HUDEP-2 (cell line): ENCODE results near the gene OSBPL8.
"Not testable (repeated sequence)": the region's sequence is repeated elsewhere in the genome, so short reads cannot be mapped to it uniquely, and the experiment has no call there.

ENCODE experiments used
- DNase-seq, 76 experiments: peaks; one replicate each; lab custom pipeline; 2025; ENCODE audit not compliant: unreplicated experiment in 76 of 76; lab: John Stamatoyannopoulos, UW

The OSBPL8 gene

GRCh38 chr12:76422543-76423438, 136.8 kb downstream of the OSBPL8 start:
- DNase-seq = no peak

- no peak for DNase-seq
These were observed 137.4 kb downstream of the OSBPL8 start for GRCh38 chr12:76422154-76422542.

- DNase-seq = no peak
These were observed 138.5 kb downstream of the OSBPL8 start for GRCh38 chr12:76421046-76421445.

- no peak for DNase-seq
These were observed 139.3 kb downstream of the OSBPL8 start for GRCh38 chr12:76420222-76420621.

- DNase-seq = no peak
These were observed 142.5 kb downstream of the OSBPL8 start for GRCh38 chr12:76417116-76417515.

- DNase-seq = no peak
These were observed 146.4 kb downstream of the OSBPL8 start for GRCh38 chr12:76413121-76413520.

- DNase-seq = no peak
These were observed 148.8 kb downstream of the OSBPL8 start for GRCh38 chr12:76410781-76411180.

GRCh38 chr12:76410371-76410770, 149.2 kb downstream of the OSBPL8 start:
- DNase-seq = no peak

- no peak for DNase-seq
These were observed 150.5 kb downstream of the OSBPL8 start for GRCh38 chr12:76409074-76409473.

GRCh38 chr12:76407710-76408109, 151.9 kb downstream of the OSBPL8 start:
- no peak for DNase-seq

- peak in 30 of 76 experiments; percentile 2 to 53 (median 12) for DNase-seq
These were observed 157.3 kb downstream of the OSBPL8 start for GRCh38 chr12:76402259-76402658.

- no peak for DNase-seq
These were observed 159.4 kb downstream of the OSBPL8 start for GRCh38 chr12:76400136-76400535.

GRCh38 chr12:76399040-76399439, 160.5 kb downstream of the OSBPL8 start:
- no peak for DNase-seq

GRCh38 chr12:76398106-76398505, 161.5 kb downstream of the OSBPL8 start:
- no peak for DNase-seq

- no peak for DNase-seq
These were observed 168.1 kb downstream of the OSBPL8 start for GRCh38 chr12:76391461-76391860.

GRCh38 chr12:76387614-76388013, 172.0 kb downstream of the OSBPL8 start:
- no peak for DNase-seq

GRCh38 chr12:76384560-76384959, 175.0 kb downstream of the OSBPL8 start:
- no peak for DNase-seq

GRCh38 chr12:76383988-76384387, 175.6 kb downstream of the OSBPL8 start:
- DNase-seq = no peak

GRCh38 chr12:76379261-76379660, 180.3 kb downstream of the OSBPL8 start:
- DNase-seq = no peak

- not testable (repeated sequence) for DNase-seq
These were observed 182.7 kb downstream of the OSBPL8 start for GRCh38 chr12:76376876-76377275.

GRCh38 chr12:76375939-76376338, 183.6 kb downstream of the OSBPL8 start:
- no peak for DNase-seq

GRCh38 chr12:76375470-76375869, 184.1 kb downstream of the OSBPL8 start:
- no peak for DNase-seq
